ENCODE measurements around the gene MYH13.

Gene MYH13

GRCh38 chr17:10251212-10251948 lies 121.4 kb downstream of the MYH13 start:
- no peak for DNase-seq (ENCODE audit: low read depth)
